Epithelial cell of proximal tubule (primary cell): ENCODE measurements around the gene SORCS2. TPM values are rescaled to one million over a fixed set of nuclear protein-coding genes. Genes with fewer than 3 reads are reported as not detected.

Experiments used
- DNase-seq: peaks from one replicate; pipeline ENCODE4 v3.0.0-alpha.2; 2011; ENCODE audit warnings: low read depth
- H3K4me3 ChIP-seq: 2 replicates; pipeline ENCODE4 v1.5.1; 2011; ENCODE audit warnings: low read depth, mild to moderate bottlenecking, low read length
- total RNA-seq: library from RNA; depleted of rRNA; stranded (reverse); fragments of >200 nt; gene quantifications from 2 replicates; pipeline ENCODE4 v1.2.3, GENCODE V29; 2015
- TF ChIP-seq, protein P1 (sequence below): conservative IDR thresholded peaks from 2 replicates; pipeline ENCODE4 v1.5.1; 2012; ENCODE audit warnings: low read depth, mild to moderate bottlenecking, low read length

SORCS2 gene
- total RNA-seq, 1 donor from 2014 or later: 0.29 TPM

DNA sequence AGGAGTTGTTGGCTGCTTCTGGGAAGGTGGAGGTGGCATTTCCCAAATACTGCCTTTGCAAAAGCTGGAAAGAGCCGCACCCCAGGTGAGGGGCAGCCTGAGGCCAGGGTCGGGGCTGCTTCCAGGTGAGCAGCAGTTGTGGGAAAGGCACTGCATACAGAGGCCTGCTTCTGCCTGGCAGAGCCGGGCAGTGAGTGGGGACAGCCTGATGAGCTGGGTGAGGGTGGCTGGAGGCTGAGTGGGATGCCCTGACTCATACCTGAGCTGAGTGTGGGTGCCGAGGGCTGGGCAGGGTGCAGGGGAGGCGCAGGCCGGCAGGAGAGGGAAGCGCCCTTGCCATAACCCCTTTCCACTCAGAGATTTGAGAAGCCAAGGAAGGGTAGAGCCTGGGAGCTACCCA is 248.9 kb downstream of the SORCS2 start:
- DNase-seq: no peak
- TF ChIP-seq, protein P1, sequence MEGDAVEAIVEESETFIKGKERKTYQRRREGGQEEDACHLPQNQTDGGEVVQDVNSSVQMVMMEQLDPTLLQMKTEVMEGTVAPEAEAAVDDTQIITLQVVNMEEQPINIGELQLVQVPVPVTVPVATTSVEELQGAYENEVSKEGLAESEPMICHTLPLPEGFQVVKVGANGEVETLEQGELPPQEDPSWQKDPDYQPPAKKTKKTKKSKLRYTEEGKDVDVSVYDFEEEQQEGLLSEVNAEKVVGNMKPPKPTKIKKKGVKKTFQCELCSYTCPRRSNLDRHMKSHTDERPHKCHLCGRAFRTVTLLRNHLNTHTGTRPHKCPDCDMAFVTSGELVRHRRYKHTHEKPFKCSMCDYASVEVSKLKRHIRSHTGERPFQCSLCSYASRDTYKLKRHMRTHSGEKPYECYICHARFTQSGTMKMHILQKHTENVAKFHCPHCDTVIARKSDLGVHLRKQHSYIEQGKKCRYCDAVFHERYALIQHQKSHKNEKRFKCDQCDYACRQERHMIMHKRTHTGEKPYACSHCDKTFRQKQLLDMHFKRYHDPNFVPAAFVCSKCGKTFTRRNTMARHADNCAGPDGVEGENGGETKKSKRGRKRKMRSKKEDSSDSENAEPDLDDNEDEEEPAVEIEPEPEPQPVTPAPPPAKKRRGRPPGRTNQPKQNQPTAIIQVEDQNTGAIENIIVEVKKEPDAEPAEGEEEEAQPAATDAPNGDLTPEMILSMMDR: no peak
- H3K4me3 ChIP-seq: no peak overlapping the region

DNA sequence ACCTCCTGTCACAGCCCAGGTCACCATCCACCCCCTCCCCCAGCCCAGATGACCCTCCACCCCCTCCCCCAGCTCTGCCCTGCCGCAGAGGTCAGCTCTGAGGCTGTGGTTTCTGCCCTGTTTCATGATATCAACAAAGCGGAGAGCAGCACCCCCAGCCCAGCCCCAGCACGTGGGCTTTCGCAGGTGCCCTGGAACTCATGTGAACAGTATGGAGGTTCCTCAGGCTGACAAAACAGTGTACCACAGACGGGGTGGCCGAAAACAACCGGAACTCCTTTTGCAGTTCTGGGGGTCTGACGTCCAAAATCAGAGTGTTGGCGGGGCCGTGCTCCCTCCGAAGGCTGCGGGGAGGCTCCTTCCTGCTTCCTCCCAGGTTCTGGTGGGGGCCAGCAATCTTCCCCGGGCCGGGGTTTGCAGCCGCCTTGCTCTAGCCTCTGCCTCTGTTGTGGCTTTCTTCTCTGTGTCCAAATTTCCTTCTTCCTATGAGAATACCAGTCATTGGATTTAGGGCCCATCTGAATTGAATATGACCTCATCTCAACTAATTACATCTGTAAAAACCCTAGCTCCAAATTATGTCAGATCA is 250.3 kb downstream of the SORCS2 start:
- H3K4me3 ChIP-seq: no peak overlapping the region
- TF ChIP-seq, protein P1: no peak

DNA sequence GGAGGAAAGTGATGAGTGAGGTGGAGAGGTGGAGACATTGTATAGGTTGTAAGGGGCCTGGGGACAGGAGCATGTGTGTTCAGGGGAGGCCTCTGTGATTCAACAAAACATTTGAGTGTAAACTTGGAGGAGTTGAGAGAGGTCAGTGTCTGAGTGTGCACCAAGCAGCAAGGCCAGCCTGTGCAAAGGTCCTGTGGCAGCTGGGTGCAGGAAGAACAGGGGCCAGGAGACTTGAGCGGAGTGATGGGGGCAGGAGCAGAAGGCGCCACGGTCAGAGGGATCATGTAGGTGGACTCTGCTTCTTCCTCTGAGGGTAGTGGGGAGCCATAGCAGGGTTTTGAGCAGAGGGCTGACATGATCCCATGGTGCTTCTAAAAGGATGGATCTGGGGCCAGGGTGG is 252.0 kb downstream of the SORCS2 start:
- no peak overlapping the region for H3K4me3 ChIP-seq
- TF ChIP-seq, protein P1: no peak
- DNase-seq: no peak

More for the DNA sequence above, 250.3 kb downstream of the SORCS2 start:
- no peak for DNase-seq

DNA sequence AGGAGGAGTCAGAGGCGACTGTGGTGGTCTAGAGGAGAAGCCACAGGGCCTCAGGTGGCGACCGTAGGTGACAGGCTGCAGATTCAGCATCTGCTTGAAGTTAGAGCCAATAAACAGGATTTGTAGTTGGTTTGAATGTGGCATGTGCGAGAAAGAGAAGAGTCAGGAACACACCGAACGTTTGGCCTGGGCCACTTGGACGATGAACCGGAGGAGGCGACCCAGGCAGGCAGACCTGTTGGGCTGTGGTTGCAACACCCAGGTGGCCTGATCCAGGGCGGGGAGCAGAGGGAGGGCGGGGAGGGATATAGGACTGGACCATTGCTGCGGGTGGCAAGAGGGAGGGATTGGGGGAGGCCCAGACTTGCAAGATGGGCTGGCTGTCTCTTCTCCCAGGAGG is 252.4 kb downstream of the SORCS2 start:
- no peak for DNase-seq
- TF ChIP-seq, protein P1: no peak

DNA sequence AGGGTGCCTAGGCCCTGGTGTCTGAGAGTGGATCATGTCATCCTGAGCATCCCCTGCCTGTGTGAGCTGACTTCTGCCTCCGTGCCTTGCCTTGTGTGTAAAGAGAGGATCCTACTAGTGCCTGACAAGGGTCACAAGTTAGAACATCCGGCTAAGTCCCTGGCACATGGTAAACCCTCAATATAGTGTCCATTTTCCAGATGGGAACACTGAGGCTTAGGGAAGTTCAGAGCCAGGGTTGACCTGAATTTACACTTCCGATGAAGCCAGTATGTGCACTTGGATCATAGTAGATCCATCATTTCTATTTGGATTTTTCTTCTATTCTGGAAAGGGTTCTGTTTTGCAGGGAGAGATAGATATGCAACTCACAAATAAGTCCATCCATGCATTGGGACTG is 254.9 kb downstream of the SORCS2 start:
- H3K4me3 ChIP-seq: no peak overlapping the region
- no peak for DNase-seq
- TF ChIP-seq, protein P1: no peak

More for the DNA sequence above, 252.4 kb downstream of the SORCS2 start:
- H3K4me3 ChIP-seq: no peak overlapping the region

DNA sequence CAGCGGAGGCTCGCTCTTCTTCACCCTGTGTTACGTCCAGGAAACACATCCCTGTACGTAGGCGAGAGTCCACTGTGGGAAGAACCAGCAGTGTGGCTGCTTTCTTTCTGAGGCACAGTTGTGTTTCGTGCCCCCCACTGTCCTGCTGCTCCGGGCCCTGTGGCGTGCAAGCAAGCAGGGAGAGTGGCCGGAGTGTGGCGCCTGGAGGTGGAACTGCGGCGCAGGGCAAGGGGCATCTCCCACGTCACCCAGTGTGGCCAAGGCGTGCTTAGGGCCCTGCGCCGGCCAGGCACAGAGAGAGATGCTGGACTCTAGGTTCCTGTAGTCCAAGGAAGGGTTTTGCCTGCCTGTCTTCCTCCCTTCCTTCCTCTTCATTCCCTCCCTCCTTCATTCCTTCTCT is 255.7 kb downstream of the SORCS2 start:
- DNase-seq: no peak
- TF ChIP-seq, protein P1: no peak
- H3K4me3 ChIP-seq: no peak overlapping the region

DNA sequence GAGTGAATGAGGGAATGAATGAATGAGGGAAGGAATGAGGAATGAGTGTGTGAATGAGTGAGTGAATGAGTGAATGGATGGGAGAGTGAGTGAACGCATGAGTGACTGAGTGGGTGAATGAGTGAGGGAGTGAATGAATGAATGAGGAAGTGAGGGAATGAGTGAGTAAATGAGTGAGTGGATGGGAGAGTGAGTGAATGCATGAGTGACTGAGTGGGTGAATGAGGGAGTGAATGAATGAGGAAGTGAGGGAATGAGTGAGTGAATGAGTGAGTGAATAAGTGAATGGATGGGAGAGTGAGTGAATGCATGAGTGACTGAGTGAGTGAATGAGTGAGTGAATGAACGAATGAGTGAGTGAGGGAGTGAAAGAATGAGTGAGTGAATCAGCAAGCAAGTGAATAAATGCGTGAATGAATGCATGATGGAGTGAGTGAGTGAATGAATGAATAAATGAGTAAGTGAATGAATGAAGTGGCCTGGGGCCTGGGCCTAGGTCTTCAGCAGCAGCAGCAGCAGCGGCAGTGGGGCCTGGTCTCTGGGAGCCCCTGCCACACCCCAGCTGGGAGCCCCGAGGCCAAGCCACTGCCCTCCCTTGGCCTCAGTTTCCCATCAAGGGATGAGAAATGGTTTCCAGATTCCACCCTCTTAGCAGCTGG is 258.6 kb downstream of the SORCS2 start:
- H3K4me3 ChIP-seq: no peak overlapping the region
- no peak for DNase-seq
- TF ChIP-seq, protein P1: no peak
